ENCODE data around the gene C9.

DNA sequence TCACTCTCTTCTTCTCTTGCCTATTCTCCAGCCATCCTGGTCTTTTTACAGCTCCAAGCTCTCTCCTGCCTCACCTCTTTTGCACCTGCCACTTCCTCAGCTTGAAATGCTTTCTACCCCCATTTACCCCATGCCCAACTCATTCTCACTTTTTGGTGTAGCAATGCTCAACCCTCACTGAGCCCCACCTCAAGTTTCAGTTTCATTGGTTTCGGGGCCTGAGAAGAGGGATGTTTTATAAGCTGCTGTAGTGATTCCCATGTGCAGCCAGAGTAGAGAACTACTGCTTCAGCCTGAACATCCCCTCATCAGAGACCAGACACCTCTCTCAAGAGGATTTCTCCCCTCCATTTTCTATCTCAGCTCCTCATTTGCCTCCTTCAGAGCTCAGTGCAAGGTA, 99.8 kb downstream of the C9 start:
- TF ChIP-seq, protein P1, sequence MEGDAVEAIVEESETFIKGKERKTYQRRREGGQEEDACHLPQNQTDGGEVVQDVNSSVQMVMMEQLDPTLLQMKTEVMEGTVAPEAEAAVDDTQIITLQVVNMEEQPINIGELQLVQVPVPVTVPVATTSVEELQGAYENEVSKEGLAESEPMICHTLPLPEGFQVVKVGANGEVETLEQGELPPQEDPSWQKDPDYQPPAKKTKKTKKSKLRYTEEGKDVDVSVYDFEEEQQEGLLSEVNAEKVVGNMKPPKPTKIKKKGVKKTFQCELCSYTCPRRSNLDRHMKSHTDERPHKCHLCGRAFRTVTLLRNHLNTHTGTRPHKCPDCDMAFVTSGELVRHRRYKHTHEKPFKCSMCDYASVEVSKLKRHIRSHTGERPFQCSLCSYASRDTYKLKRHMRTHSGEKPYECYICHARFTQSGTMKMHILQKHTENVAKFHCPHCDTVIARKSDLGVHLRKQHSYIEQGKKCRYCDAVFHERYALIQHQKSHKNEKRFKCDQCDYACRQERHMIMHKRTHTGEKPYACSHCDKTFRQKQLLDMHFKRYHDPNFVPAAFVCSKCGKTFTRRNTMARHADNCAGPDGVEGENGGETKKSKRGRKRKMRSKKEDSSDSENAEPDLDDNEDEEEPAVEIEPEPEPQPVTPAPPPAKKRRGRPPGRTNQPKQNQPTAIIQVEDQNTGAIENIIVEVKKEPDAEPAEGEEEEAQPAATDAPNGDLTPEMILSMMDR (IDR thresholded peaks at IDR 0.05), result no peak
- no peak for TF ChIP-seq EZH2 (IDR thresholded peaks at IDR 0.05; ENCODE audit: borderline replicate concordance, insufficient read depth, low read depth, low read length, poor library complexity, severe bottlenecking)
